Dermis lymphatic vessel endothelial cell (primary cell): Measurements from ENCODE around the gene C16orf54. TPM values are rescaled to one million over a fixed set of nuclear protein-coding genes. Genes with fewer than 3 reads are reported as not detected.

Experiments
- total RNA-seq: library from RNA; depleted of rRNA; stranded (reverse); fragments of >200 nt; gene quantifications from 2 replicates; pipeline ENCODE4 v1.2.1, GENCODE V29; 2014

Gene C16orf54
- total RNA-seq = not detected in 2 replicates

GRCh38 chr16:29745853-29746345, at the start of gene C16orf54:
C16orf54 (minus strand) TSS chr16:29745990; CDS start chr16:29744951, 1,039 bp downstream.

GRCh38 chr16:29790183-29790948, 44.6 kb upstream of the C16orf54 start, which contains the start of gene KIF22:
KIF22 (plus strand) TSS chr16:29790751; CDS start chr16:29790760, 9 bp downstream.

GRCh38 chr16:29777576-29778350, 32.0 kb upstream of the C16orf54 start, which contains the start of gene ZG16:
ZG16 (plus strand) TSS chr16:29778256; CDS start chr16:29779267, 1,011 bp downstream.

Other genes starting within 250 kb of the C16orf54 start
- 7.7 and 16.2 TPM in 2 replicates for gene NPIPB12, start 239.6 kb downstream of the C16orf54 start, total RNA-seq
- not detected in 2 replicates for gene SPN, start 82.7 kb downstream of the C16orf54 start, total RNA-seq
- 0.65 TPM in 1 of 2 replicates, not detected in the other for gene QPRT, start 66.8 kb downstream of the C16orf54 start, total RNA-seq
- not detected in 2 replicates for gene ZG16, start 32.3 kb upstream of the C16orf54 start, total RNA-seq
- 15.1 TPM in 2 replicates for gene KIF22, start 44.8 kb upstream of the C16orf54 start, total RNA-seq
- gene MAZ, start 60.5 kb upstream of the C16orf54 start, total RNA-seq = 102 and 129 TPM in 2 replicates
- gene PRRT2, start 66.2 kb upstream of the C16orf54 start, total RNA-seq = under 0.01 and 0.09 TPM in 2 replicates
- 14.0 and 15.6 TPM in 2 replicates for gene PAGR1, start 70.2 kb upstream of the C16orf54 start, total RNA-seq
- gene MVP, start 74.5 kb upstream of the C16orf54 start, total RNA-seq = 106 and 116 TPM in 2 replicates
- 68.7 and 73.8 TPM in 2 replicates for gene CDIPT, start 117.2 kb upstream of the C16orf54 start, total RNA-seq
- gene SEZ6L2, start 153.6 kb upstream of the C16orf54 start, total RNA-seq = 0.26 and 0.98 TPM in 2 replicates
- gene ASPHD1, start 154.5 kb upstream of the C16orf54 start, total RNA-seq = 0.17 and 0.33 TPM in 2 replicates
- 2.6 and 3.2 TPM in 2 replicates for gene KCTD13, start 180.2 kb upstream of the C16orf54 start, total RNA-seq
- gene TMEM219, start 216.1 kb upstream of the C16orf54 start, total RNA-seq = 54.8 and 69.0 TPM in 2 replicates
- 77.8 and 79.8 TPM in 2 replicates for gene TAOK2, start 227.9 kb upstream of the C16orf54 start, total RNA-seq
- gene HIRIP3, start 249.6 kb upstream of the C16orf54 start, total RNA-seq = 3.6 and 5.5 TPM in 2 replicates